Left forelimb (tissue), 1 donor: Measurements from ENCODE around the gene SMIM35.
"Not testable (repeated sequence)": the region's sequence is repeated elsewhere in the genome, so short reads cannot be mapped to it uniquely, and the experiment has no call there.

Source experiments
- DNase-seq: peaks from one replicate; pipeline ENCODE4 v3.0.0-alpha.2; 2018; ENCODE audit warnings: low spot score

The SMIM35 gene

GRCh38 chr11:118027694-118028093 is 59.1 kb downstream of the SMIM35 start:
- no peak for DNase-seq

GRCh38 chr11:118021146-118021545 is 65.6 kb downstream of the SMIM35 start:
- DNase-seq = no peak

- no peak for DNase-seq
Observed at GRCh38 chr11:118018401-118018800, 68.4 kb downstream of the SMIM35 start.

GRCh38 chr11:118017631-118018315 is 69.0 kb downstream of the SMIM35 start:
- no peak for DNase-seq

- DNase-seq = no peak
Observed at GRCh38 chr11:118017111-118017510, 69.7 kb downstream of the SMIM35 start.

DNA sequence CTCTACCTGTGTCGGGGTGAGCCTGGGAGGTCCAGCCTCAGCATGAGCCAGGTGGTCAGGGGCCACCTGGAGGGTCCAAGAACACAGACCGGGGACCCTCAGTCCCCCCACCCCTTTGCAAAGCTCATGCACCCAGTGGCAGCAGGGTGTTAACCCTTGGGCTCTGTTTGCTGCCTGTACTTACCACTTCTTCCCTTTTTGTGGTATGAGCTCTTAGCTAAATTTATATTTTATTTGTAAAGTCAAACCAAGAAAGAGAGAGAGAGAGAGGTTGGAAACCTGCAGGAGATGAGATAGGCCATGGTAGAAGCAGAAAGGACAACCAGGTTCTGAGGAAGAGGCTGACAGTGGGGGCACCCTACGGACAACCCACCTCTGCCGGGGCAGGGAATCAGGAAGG is 70.7 kb downstream of the SMIM35 start:
- DNase-seq = no peak

DNA sequence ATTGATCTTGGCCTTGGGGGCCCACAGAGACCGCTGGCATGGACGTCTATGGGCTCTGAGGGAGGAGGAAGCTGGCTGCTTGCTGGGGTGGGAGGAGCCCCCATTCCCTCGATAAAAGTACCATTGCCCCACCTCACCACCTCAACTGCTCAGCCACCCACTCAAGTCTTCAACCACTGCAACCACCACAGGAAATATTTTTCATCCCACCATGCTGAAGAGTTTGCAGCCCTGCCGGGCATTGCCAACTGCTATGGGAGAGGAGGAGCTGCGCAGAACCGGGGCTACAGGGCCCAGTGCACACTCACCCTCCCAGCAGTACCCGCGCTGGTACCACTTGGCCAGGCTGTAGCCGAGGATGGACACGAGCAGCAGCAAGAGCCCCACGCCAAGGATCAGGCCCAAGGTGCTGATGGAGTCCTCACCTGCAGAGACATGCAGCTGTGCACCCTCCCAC is 71.3 kb downstream of the SMIM35 start:
- DNase-seq = no peak

GRCh38 chr11:118014022-118014421 is 72.7 kb downstream of the SMIM35 start:
- no peak for DNase-seq

DNA sequence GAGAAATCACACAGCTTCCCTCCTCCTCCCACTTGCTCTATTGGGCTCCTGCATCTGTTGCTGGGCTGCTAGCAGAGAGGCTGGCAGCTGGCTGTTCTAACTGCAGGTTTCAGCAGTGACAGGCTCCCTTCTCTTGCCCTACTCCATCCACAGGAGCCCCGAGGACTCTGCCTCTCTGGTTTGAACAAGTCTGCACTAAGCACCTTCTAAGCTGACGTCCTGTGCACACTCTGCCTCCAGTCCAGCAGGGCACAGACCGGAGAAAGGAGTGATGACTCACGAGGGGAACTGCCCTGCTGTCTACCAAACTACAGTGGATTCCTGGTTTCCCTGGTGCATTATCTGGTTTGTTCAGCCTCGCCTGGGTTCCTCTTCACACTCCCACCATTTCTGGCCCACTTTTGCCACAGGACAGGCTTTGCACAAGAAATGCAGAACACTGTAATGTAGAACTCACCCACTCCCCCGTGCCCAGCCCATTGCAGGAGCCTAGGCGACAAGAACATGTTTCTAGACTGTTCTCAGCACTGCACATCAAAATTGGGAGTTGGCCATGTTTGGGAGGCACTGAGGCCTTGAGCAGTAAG is 74.6 kb downstream of the SMIM35 start:
- no peak for DNase-seq

- DNase-seq = no peak
Observed at GRCh38 chr11:118010738-118011461, 75.9 kb downstream of the SMIM35 start.

DNA sequence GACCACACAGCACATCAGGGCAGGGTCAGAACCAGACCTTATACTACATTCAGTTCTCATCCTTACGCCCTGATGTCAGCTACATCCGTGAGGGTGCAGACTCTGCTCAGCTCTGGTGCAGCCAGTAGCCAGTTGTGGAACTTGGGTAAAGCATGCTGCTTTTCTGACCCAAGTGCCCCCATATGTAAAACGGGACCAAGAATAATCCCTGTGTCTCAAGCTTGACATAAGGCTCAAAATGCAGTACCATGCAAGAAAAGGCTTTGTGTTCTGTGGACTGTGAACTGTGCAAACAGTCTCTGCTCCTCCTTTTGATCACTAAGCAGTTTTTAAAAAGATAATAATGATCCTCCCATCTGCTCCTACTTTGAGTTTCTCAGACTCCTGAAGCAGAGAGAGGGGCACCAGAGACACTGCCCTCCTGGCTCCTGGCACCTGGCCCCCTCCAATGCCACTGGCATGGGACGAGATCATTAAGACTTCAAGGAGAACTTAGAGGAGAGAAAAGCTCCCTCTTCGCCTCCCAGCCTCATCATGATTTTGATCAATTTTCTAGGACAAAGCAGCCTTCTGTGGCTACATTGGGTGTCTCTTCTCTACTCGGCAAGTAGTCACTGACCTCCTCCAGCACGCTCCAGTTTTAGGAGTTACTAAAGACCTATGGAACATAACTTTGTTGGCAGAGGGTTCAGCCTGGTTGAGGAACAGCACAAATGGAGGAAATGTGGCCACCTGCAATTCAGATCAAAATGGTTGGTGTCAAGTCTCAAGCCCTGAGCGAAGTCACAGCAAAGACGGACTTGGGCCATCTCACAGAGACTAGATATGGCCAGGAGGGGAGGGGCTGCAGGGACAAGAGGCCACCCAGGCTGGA is 76.7 kb downstream of the SMIM35 start:
- no peak for DNase-seq

- DNase-seq = no peak
Observed at GRCh38 chr11:118008271-118008911, 78.4 kb downstream of the SMIM35 start.

DNA sequence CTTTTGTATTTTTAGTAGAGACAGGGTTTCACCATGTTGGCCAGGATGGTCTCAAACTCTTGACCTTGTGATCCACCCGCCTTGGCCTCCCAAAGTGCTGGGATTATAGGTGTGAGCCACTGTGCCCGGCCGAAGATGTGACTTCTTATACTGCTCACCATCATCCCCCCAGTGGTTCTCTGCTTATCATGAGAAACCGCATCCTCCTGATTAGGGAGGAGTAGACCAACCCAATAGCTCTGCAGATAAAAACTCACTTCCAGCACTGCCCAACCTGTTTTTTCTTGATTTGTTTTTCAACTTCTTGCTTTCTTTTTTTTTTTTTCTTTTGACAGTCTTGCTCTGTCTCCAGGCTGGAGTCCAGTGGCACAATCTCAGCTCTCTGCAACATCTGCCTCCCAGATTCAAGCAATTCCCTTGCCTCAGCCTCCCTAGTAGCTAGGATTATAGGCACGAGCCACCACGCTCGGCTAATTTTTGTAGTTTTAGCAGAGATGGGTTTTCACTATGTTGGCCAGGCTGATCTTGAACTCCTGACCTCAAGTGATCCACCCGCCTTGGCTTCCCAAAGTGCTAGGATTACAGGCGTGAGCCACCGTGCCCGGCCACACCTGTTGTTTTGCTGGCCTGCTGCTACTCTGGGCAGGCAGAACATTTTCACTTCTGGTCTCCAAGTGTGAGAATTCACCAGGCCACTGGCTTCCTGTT is 79.0 kb downstream of the SMIM35 start:
- DNase-seq = not testable (repeated sequence)

- DNase-seq = no peak
Observed at GRCh38 chr11:118007040-118007439, 79.7 kb downstream of the SMIM35 start.

- no peak for DNase-seq
Observed at GRCh38 chr11:118006153-118006534, 80.6 kb downstream of the SMIM35 start.

- DNase-seq = no peak
Observed at GRCh38 chr11:118005224-118006152, 81.3 kb downstream of the SMIM35 start.

GRCh38 chr11:118004543-118005223 is 82.1 kb downstream of the SMIM35 start:
- no peak for DNase-seq

DNA sequence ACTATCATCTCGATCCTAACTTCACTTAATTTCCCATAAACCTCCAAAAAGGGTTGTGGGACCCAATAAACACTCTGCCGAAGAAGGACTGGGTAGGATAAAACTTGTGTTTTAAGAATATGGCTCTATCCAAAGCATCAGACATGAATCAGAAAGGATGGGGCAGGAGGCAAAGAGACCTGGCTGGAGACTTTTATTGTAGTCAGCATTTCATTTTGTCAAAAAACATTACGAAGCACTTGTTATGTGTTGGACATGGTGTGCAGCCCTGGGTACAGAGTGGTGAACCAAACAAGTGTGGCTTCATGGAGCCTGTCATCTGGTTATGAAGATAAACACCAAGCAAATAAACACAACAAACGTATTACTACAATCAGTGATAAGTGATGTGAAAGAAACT is 83.3 kb downstream of the SMIM35 start:
- no peak for DNase-seq
